Measurements from ENCODE around the gene ADSL. TPM values are rescaled to one million over a fixed set of nuclear protein-coding genes. Genes with fewer than 3 reads are reported as not detected.

ADSL gene
- total and polyA plus RNA-seq, 2 of the 8 experiments (the other 6 are each of a cell fraction or from before 2014, with no cell fraction given), result 197 to 218 TPM

- no peak for TF ChIP-seq CHD7 (IDR thresholded peaks at IDR 0.05; ENCODE audit: insufficient replicate concordance, low read length)
- TF ChIP-seq BCL11A (IDR thresholded peaks at IDR 0.05; ENCODE audit: low read depth in 2 of 2, low read length in 2 of 2), result no peak
Observed at GRCh38 chr22:40312050-40312449, 34.2 kb upstream of the ADSL start (continued).

All from H1 (cell line).